Tibial nerve (tissue), 4 donors: ENCODE results near the gene FOXL2.

Source experiments
- CTCF ChIP-seq, 5 experiments: fragments of 200-600 bp in 3 of 5; fragments of 450-650 bp in 2 of 5; sonication (generic) in 3 of 5; IDR thresholded peaks; one replicate each; pipeline ENCODE4 v1.5.1; 2016 to 2019; ENCODE audit warnings: antibody characterized with exemption in 5 of 5, mild to moderate bottlenecking in 3 of 5, moderate library complexity in 2 of 5
- EP300 ChIP-seq, 2 donors: sonication (generic); formaldehyde crosslinking; IDR thresholded peaks; one replicate each; pipeline ENCODE4 v1.6.1; 2017; ENCODE audit warnings: antibody characterized with exemption in 2 of 2, mild to moderate bottlenecking in 1 of 2
- POLR2A ChIP-seq, 2 donors: fragments of 450-650 bp; IDR thresholded peaks; one replicate each; pipeline ENCODE4 v1.6.1; 2017; ENCODE audit warnings: antibody characterized with exemption in 2 of 2, mild to moderate bottlenecking in 2 of 2, moderate library complexity in 2 of 2

GRCh38 chr3:138933068-138933668 is 13.8 kb downstream of the FOXL2 start:
- TF ChIP-seq POLR2A (IDR thresholded peaks at IDR 0.05) (no peak), CTCF (IDR thresholded peaks at IDR 0.05) (no peak), EP300 (IDR thresholded peaks at IDR 0.05) (no peak)
